Stimulated activated naive CD8-positive, alpha-beta T cell treated with anti-CD3 and anti-CD28 coated beads, Interleukin-15, Interleukin-2, amounts not matched to agents 100 ng/mL and 50 ng/mL, for 24 hours (primary cell): ENCODE measurements around the gene DNAAF5.

Source experiments
- H3K27ac Mint-ChIP-seq: one replicate; pipeline ENCODE4 v1.8.0; 2021; ENCODE audit warnings: mild to moderate bottlenecking, mixed read lengths
- H3K27me3 Mint-ChIP-seq: one replicate; pipeline ENCODE4 v1.8.0; 2021; ENCODE audit warnings: mixed read lengths
- H3K36me3 Mint-ChIP-seq: one replicate; pipeline ENCODE4 v1.8.0; 2021; ENCODE audit warnings: low read depth, mixed read lengths
- H3K4me1 Mint-ChIP-seq: one replicate; pipeline ENCODE4 v1.8.0; 2021; ENCODE audit warnings: low read depth, mixed read lengths
- H3K4me3 Mint-ChIP-seq: one replicate; pipeline ENCODE4 v1.8.0; 2021; ENCODE audit warnings: mild to moderate bottlenecking, mixed read lengths
- H3K9me3 Mint-ChIP-seq: one replicate; pipeline ENCODE4 v1.8.0; 2021; ENCODE audit warnings: mixed read lengths

The DNAAF5 gene

DNA sequence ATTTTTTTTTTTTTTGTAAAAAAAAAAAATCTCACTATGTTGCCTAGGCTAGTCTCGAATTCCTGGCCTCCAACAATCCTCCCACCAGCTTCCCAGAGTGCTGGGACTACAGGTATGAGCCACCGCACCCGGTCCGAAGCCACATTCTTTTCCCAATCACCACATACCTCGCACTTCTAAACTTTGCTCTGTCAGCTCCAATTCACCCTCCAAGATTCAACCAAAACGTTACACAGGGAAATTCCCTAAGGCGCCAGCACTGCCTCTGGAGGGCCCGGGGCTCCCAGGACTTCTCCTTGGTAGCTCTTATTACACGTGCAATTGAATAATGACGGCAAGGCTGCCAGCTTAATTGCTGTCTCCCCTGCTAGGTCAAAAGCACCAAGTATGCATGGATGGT, 10.3 kb upstream of the DNAAF5 start:
- Mint-ChIP-seq H3K4me3 (no peak overlapping the region), H3K4me1 (peaks cover 17% of the 10 kb centered on the region), H3K27ac (no peak overlapping the region), H3K36me3 (peaks cover 29% of the 10 kb centered on the region), H3K9me3 (peaks cover 4% of the 10 kb centered on the region), H3K27me3 (no peaks in the 10 kb centered on the region)

DNA sequence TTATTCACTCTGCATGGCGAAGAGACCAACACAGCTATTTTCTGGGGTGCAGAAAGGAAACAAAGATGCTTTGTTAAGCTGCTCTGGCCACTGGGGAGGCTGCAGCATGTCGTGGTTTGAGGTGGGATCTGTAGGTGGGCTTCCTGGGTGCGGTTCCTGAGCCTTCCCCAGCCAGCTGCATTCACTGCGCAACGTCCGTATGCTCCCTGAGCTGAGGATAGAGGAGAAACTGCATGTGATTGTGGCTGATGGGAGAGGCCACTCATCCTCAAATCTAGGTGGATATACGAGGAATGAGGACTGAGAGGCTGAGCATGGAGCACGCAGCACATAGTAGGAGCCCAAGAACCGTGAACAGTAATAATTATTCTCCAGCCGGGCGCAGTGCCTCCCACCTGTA, 9.9 kb upstream of the DNAAF5 start:
- Mint-ChIP-seq H3K27ac (no peak overlapping the region), H3K9me3 (peaks cover 5% of the 10 kb centered on the region)

DNA sequence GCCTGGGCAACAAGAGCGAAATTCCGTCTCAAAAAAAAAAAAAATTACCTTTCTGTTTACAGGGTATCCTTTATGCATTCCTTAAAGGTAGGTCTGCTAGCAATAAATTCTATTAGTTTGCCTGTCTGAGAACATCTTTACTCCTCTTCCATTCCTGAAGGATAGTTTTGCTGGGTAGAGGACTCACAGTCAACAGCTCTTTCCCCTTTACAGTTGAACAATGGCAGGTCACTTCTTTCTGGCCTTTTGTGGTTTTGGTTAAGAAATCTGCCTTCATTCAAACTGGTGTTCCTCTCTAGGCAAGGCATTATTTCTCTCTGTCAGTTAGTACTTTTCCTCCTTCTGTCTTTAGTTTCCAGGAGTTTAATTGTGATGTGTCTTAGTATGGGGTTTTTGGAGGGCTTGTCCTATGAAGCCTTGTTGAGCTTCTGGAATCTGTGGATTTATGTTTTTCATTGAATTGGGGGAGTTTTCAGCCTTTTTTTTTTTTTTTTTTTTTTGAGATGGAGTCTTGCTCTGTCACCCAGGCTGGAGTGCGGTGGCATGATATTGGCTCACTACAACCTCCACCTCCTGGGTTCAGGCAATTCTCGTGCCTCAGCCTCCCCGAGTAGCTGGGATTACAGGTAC, 4.8 kb upstream of the DNAAF5 start:
- no peak overlapping the region for H3K4me3 Mint-ChIP-seq
- H3K36me3 Mint-ChIP-seq = peaks cover 56% of the 10 kb centered on the region
- peaks cover 24% of the 10 kb centered on the region for H3K4me1 Mint-ChIP-seq
- no peak overlapping the region for H3K27ac Mint-ChIP-seq
- H3K27me3 Mint-ChIP-seq = no peaks in the 10 kb centered on the region
- H3K9me3 Mint-ChIP-seq = peaks cover 8% of the 10 kb centered on the region

More for the DNA sequence above, 9.9 kb upstream of the DNAAF5 start:
- no peaks in the 10 kb centered on the region for H3K27me3 Mint-ChIP-seq
- peaks cover 15% of the 10 kb centered on the region for H3K4me1 Mint-ChIP-seq
- H3K36me3 Mint-ChIP-seq = peaks cover 31% of the 10 kb centered on the region
- no peak overlapping the region for H3K4me3 Mint-ChIP-seq

DNA sequence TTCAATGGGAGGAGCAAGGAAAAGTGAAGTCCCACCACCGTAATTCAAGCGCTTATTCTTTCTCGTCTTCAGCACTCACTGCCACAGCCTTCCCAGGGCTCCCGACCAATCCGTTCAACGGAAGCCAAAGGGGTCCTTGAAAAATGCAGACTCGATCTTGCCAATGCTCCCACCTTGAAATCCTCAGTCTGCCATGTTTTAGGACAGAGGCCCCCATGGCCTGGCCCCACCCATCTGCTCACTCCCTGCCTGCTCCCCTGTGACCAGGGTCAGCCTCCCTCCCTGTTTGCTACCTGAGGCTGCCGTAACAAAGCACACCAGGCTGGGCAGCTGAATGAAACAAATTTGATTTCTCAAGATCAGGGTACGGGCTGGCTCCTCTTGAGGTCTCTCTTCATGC, 3.0 kb upstream of the DNAAF5 start:
- Mint-ChIP-seq H3K36me3 (peaks cover 55% of the 10 kb centered on the region), H3K27ac (no peak overlapping the region)

DNA sequence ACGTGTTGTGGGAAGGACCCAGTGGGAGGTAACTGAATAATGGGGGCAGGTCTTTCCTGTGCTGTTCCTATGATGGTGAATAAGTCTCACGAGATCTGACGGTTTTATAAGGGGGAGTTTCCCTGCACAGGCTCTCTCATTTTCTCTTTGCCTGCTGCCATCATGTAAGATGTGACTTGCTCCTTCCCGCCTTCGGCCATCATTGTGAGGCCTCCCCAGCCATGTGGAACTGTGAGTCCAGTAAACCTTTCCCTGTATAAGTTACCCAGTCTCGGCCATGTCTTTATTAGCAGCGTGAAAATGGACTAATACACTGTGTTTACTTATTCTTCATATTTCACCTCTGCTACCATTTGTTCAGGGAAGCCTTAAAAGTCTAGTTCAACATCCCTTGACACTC, 2.2 kb upstream of the DNAAF5 start:
- Mint-ChIP-seq H3K27ac (no peak overlapping the region), H3K4me3 (no peak overlapping the region), H3K9me3 (peaks cover 8% of the 10 kb centered on the region), H3K36me3 (peaks cover 52% of the 10 kb centered on the region), H3K27me3 (no peaks in the 10 kb centered on the region), H3K4me1 (peaks cover 30% of the 10 kb centered on the region)

More for the DNA sequence above, 3.0 kb upstream of the DNAAF5 start:
- Mint-ChIP-seq H3K4me1 (peaks cover 30% of the 10 kb centered on the region), H3K9me3 (peaks cover 8% of the 10 kb centered on the region), H3K27me3 (no peaks in the 10 kb centered on the region), H3K4me3 (no peak overlapping the region)

DNA sequence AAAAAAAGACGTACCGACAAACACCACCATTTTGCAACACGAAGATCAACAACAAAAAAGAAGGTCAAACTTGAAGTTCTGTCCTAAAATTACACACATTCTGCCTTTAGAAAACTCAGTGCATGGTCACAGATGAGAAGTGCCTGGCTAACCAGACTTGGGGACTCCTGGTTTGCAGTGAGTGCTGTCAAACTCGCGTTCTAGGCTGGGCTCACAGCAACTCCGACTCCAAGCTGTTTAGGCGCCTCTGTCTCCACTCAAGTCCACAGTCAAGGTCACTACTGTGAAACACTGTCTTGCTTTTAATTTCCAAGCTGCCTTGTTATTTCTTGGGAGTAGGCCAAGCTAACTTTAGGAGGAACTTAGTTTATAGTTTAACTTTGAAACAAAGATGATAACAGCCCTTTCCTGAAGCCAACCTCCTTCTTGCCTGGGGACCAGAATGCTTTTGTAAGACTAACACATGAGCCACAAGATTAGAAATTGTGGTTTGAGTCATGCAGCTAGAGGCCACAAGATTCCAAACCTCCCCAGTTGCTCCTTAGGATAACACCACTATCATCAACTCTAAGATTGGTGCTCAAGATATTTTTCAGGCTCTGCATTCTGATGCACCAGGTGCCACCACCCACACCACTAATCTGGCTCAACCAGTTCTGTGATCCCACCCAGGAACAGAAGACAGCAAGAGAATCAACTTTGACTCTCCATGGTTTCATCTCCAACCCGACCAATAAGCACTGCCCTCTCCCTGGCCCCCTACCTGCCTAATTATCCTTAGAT, 1.1 kb upstream of the DNAAF5 start:
- H3K9me3 Mint-ChIP-seq = peaks cover 8% of the 10 kb centered on the region
- peaks cover 30% of the 10 kb centered on the region for H3K4me1 Mint-ChIP-seq
- peaks cover 45% of the 10 kb centered on the region for H3K36me3 Mint-ChIP-seq
- peak overlapping the region; percentile 88 for H3K27ac Mint-ChIP-seq
- H3K27me3 Mint-ChIP-seq = no peaks in the 10 kb centered on the region
- peak overlapping the region; percentile 87 for H3K4me3 Mint-ChIP-seq

DNA sequence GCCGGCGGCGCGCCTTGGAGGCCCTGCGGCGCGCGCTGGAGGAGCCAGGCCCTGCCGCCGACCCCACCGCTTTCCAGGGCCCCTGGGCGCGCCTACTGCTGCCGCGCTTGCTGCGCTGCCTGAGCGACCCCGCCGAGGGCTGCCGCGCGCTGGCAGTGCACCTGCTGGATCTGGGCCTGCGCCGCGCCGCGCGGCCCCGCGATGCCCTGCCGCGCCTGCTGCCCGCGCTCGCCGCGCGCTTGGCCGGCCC, 280 bp downstream of the DNAAF5 start:
- H3K27me3 Mint-ChIP-seq = no peaks in the 10 kb centered on the region
- H3K4me3 Mint-ChIP-seq = no peak overlapping the region

DNA sequence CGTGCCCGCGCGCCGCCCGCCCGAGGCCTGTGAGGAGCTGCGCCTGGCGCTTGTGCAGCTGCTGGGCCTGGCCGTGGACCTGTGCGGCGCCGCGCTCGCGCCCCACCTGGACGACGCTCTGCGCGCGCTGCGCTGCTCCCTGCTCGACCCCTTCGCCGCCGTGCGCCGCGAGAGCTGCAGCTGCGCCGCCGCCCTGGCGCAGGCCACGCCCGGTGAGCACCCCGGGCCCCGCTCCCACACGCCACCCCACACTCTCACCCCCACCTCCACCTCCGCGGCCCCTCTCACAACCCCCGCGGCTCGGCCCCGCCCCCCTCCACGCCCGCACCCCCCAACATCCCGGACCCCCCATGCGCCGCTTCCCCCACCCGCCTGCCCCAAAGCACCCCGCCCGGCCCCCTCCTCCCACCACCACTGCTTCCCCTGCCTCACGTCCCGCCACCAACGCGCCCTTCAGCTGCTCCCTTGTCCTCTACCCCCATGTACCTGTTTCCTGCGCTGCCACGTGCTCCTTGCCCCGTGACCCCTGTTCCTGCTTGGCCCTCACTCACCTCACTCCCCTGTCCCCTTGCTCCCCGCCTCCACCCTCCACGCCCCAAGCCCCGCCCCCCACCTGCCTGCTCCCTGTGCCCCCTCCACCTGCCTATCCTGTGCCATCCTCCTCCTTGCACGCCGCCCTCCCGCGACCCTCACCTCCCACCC, 756 bp downstream of the DNAAF5 start, which contains the start of gene PRKAR1B:
Gene PRKAR1B (minus strand): TSS at position 178 of the 702 bp plus-strand sequence. CDS start 15,776 bp downstream, outside the sequence.
- Mint-ChIP-seq H3K27me3 (no peaks in the 10 kb centered on the region), H3K9me3 (no peaks in the 10 kb centered on the region), H3K36me3 (peaks cover 44% of the 10 kb centered on the region), H3K27ac (peak within 1 kb of the TSS; percentile 89), H3K4me1 (peaks cover 30% of the 10 kb centered on the region), H3K4me3 (peak within 1 kb of the TSS; percentile 87)

More for the DNA sequence above, 280 bp downstream of the DNAAF5 start:
- peaks cover 45% of the 10 kb centered on the region for H3K36me3 Mint-ChIP-seq
- peaks cover 30% of the 10 kb centered on the region for H3K4me1 Mint-ChIP-seq
- peaks cover 2% of the 10 kb centered on the region for H3K9me3 Mint-ChIP-seq
- H3K27ac Mint-ChIP-seq = no peak overlapping the region

DNA sequence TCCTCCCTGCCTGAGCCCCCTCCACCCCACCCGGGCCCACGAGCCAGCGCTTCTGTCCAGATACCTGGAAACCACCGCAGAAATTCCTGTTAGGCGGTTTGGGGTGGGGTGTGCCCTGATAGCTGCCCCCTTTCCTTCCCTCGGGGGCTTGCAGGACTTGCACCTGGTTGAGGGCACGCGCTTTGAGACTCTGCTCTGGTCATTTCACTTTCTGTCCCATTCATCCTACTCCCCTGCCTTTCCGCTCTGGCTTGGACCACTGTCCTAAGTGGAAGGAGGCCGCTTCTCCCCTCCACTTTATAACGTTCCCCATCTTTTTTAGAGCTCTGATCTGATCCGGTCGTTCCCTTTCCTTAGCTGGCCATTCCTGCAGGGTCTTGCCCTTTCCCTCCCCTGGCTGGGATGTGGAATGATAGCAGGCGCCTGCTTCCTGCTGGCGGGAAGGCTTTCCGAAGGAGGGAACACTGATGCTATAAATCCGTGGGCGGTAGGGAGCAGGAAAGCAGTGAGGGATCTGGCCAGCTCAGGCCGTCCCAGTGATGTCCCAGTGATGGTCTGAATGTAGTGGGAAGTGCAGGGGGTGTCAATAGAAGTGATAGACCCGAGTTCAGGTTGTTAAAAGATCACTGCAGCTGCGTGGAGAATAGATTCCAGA, 1.4 kb downstream of the DNAAF5 start:
- H3K27ac Mint-ChIP-seq = peak overlapping the region; percentile 87
- H3K4me3 Mint-ChIP-seq = peak overlapping the region; percentile 87
- peaks cover 38% of the 10 kb centered on the region for H3K36me3 Mint-ChIP-seq

DNA sequence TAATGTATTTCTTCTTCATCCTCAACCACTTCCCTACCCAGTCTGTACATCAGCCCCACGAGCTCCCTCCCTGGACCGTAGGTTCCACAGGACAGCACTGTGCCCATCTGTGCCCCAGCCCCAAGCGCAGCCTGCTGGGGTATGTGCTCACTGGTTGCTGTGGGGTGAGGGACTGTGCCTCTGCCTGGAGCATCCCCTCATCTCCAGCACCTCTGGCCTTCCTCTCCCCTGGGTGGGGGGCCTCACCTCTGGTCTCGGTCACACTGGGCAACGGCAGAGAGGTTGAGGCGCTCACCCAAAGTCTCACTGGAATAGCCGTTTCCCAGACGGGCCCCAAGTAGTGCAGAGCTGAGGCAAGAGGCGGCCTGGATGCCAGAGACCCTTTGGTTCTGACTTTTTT, 2.1 kb downstream of the DNAAF5 start:
- H3K4me3 Mint-ChIP-seq = peak overlapping the region; percentile 87
- H3K4me1 Mint-ChIP-seq = peaks cover 30% of the 10 kb centered on the region
- no peaks in the 10 kb centered on the region for H3K9me3 Mint-ChIP-seq
- peak overlapping the region; percentile 87 for H3K27ac Mint-ChIP-seq
- no peaks in the 10 kb centered on the region for H3K27me3 Mint-ChIP-seq
- peaks cover 31% of the 10 kb centered on the region for H3K36me3 Mint-ChIP-seq

More for the DNA sequence above, 1.4 kb downstream of the DNAAF5 start:
- H3K9me3 Mint-ChIP-seq = no peaks in the 10 kb centered on the region
- H3K27me3 Mint-ChIP-seq = no peaks in the 10 kb centered on the region
- H3K4me1 Mint-ChIP-seq = peaks cover 30% of the 10 kb centered on the region

DNA sequence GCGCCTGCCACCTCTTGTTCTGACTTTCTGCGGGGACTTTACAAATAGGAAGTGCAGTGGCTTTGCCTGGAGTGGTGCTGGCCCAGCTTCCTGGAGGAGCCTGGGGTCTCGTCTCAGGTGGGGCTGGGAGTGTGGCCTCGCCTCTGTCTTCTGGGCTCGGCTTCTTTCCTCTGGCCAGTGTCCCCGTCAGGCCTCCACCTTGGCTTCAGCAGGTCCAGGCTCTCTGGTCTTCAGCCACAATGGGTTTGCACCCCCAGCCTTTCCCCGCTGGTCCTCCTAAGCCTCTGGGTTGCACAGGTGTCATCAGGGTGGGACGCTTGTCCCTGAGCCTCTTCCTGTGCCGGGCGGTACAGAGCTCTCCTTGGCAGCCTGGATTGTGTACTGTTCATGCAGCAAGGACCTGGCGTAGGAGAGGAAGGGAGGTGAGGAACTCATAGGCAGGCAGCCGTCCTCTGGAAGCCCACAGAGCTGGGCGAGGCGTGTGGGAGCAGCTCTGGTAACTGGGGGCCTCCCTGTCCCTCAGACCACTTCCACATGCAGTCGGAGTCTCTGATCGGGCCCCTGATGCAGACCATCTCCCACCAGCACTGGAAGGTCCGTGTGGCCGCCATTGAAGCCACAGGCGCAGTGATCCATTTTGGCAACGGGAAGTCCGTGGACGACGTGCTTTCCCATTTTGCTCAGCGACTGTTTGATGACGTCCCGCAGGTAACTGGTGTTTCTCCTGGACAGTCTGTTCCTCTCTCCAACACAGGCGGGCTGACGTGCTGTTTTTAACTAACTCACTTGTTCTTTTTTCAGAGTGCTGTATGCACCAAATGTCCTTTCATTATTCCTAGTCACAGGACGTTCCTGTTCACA, 2.9 kb downstream of the DNAAF5 start:
- no peaks in the 10 kb centered on the region for H3K27me3 Mint-ChIP-seq
- H3K9me3 Mint-ChIP-seq = no peaks in the 10 kb centered on the region
- peaks cover 24% of the 10 kb centered on the region for H3K36me3 Mint-ChIP-seq
- peaks cover 28% of the 10 kb centered on the region for H3K4me1 Mint-ChIP-seq
- H3K27ac Mint-ChIP-seq = no peak overlapping the region
- H3K4me3 Mint-ChIP-seq = peak overlapping the region; percentile 30

DNA sequence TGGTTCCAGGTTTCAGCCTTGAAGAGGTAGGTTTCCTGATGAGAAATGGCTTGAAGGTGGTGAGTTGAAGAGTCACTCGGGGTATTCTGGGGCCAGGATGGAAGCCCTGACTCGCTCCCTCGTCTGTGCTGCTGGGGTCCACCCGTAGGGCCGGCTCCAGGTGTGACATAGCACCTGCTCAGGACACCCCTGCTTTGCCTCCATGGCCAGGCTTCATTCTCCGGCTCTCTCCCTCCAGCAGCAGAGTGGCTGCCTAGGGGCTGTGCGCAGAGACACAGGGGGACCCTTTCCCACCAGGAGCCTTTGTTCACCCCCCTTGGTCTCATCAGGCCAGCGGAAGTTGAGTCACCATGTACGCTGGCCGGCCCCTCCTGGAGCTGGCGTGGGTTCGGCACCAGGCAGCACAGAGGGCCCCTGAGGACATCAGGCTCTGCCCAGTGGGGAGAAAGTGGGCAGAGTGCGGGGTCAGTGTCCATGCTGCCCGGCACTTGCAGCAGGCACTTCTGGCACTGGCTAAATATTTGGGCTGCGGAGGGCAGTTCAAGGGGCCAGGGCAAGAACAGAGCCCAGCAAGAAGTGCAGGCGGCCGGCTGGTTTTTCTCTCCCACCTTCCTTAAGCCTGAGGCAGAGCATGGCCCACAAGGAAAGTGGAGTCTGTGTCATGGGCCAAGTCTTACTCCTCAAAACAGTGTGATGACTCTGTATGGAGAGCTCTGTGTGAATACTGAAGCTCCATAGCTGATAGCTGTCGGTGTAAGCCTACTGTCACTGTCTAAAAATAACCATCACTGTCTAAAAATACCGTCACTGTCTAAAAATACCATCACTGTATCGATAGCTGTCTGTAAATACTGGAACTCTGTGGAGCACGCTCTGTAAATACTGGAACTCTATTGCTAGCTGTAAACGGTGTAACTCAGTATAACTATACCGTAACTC, 4.3 kb downstream of the DNAAF5 start:
- peaks cover 14% of the 10 kb centered on the region for H3K4me1 Mint-ChIP-seq
- no peak overlapping the region for H3K27ac Mint-ChIP-seq
- H3K27me3 Mint-ChIP-seq = no peaks in the 10 kb centered on the region
- H3K36me3 Mint-ChIP-seq = peaks cover 11% of the 10 kb centered on the region
- no peak overlapping the region for H3K4me3 Mint-ChIP-seq
- no peaks in the 10 kb centered on the region for H3K9me3 Mint-ChIP-seq

DNA sequence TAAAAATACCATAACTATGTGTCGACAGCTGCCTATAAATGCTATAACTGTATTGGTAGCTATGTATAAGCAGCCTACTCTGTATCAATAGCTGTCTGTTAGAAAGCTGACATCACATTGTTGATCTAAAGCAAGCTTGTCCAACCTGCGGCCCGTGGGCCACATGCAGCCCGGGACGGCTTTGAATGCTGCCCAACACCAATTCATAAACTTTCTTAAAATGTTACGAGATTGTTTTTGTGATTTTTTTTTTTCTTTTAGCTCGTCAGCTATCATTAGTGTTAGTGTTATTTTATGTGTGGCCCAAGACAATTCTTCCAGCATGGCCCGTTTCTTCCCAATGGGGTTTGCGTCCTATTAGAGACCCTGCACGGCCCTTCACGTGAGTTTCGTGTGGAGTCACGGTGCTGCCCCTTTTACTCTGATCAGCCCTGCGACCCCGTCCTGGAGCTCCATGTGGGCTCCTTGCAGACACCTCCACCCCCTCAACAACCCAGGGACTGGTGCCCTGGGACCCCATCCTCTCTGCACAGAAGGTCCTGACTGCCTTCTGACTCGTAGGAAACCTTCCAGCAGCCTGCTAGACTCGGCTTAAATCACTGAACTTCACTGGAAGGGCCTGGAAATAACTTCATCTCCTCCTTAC, 5.1 kb downstream of the DNAAF5 start:
- peaks cover 10% of the 10 kb centered on the region for H3K4me1 Mint-ChIP-seq
- H3K27ac Mint-ChIP-seq = no peak overlapping the region
- H3K36me3 Mint-ChIP-seq = peaks cover 11% of the 10 kb centered on the region
- H3K27me3 Mint-ChIP-seq = no peaks in the 10 kb centered on the region
- no peak overlapping the region for H3K4me3 Mint-ChIP-seq
- no peaks in the 10 kb centered on the region for H3K9me3 Mint-ChIP-seq
